ENCODE results near the gene UST. TPM values are rescaled to one million over a fixed set of nuclear protein-coding genes. Genes with fewer than 3 reads are reported as not detected.
"Not testable (repeated sequence)": the region's sequence is repeated elsewhere in the genome, so short reads cannot be mapped to it uniquely, and the experiment has no call there.

Gene UST
- total RNA-seq, 2 donors from 2014 or later = 1.6 to 3.0 TPM

DNA sequence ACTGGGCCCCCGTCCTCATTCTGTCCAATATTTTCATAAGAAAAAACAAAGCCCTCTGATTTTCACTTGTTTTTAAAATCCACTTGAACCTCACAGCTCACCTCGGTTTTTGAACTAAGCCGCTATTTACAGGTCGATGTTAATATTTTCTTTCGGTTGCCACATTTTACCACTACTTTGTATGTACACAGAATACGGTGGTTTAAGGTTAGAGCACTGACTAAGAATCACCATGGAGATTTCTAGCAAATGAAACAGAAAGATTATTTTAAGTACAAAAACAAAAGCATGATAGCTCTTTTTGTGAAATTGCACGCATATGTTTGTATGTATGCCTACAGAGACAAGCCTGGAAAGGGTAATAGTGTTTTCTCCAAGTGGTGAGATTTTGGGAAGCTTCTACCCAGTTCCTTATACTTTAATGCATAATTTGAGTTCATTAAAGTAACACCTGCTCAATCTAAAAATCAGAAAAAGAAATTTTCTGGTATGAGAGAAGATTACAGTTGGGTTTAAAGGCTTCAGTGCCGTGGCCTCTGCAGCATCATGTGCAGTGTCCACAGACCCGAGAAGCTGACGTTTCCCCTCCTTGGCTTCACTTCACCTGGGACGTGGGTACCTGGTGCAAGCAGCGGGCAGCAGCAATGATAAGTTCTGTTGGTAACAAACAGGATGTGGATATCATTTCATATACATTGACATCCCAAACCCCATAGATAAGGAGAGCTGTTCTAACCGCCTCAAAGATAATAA, 144.0 kb downstream of the UST start:
- Mint-ChIP-seq H3K27me3 (no peaks in the 10 kb centered on the region), H3K9me3 (no peaks in the 10 kb centered on the region), H3K4me3 (no peak overlapping the region), H3K4me1 (ENCODE audit: low read depth in 2 of 2) (peaks cover 4 to 10% of the 10 kb centered on the region in 2 donors), H3K36me3 (no peaks in the 10 kb centered on the region), H3K27ac (no peak overlapping the region)
- DNase-seq (ENCODE audit: low spot score) (no peak), ATAC-seq (no peak)

DNA sequence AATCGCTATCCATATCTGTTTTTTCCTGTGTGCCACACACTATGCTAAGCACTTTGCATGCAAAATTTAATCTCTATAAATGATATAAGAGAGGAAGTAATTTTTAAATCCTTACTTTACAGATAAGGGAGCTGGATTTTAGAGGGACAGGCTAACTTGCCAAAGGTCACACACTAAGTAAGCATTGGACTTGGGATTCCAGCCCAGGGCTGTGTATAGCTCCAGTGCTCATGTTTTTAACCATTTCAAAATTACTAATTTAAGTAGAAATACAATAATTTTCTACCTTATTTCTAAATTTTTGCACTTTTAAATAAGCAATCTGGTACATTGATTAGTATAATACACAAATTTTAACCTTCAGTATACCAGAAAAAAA, 144.6 kb downstream of the UST start:
- ATAC-seq (no peak), DNase-seq (ENCODE audit: low spot score) (no peak)
- Mint-ChIP-seq H3K27me3 (no peaks in the 10 kb centered on the region), H3K27ac (no peak overlapping the region), H3K9me3 (no peaks in the 10 kb centered on the region), H3K4me1 (ENCODE audit: low read depth in 2 of 2) (peaks cover 4 to 10% of the 10 kb centered on the region in 2 donors), H3K4me3 (no peak overlapping the region), H3K36me3 (no peaks in the 10 kb centered on the region)

DNA sequence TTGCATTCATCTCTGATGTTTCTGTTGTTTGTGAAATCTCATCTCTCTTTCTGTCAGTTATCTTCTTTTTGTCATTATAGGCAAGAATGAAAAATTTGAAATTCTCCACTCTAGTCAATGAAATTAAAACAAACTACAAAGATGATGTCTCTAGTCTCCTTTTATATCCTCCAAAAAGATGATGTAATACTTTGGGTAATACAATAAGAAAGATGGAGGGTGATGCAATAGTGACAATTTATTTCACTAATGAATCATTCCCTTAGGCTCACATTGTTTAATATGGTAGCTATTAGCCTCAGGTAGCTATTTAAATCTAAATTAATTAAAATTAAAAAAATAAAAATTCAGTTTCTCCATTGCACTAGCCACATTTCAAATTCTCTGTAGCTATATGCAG, 145.4 kb downstream of the UST start:
- Mint-ChIP-seq H3K27me3 (no peaks in the 10 kb centered on the region), H3K27ac (no peak overlapping the region), H3K9me3 (no peaks in the 10 kb centered on the region), H3K4me1 (ENCODE audit: low read depth in 2 of 2) (peaks cover 4 to 5% of the 10 kb centered on the region in 2 donors), H3K36me3 (no peaks in the 10 kb centered on the region), H3K4me3 (no peak overlapping the region)
- DNase-seq (ENCODE audit: low spot score) (no peak), ATAC-seq (no peak)

DNA sequence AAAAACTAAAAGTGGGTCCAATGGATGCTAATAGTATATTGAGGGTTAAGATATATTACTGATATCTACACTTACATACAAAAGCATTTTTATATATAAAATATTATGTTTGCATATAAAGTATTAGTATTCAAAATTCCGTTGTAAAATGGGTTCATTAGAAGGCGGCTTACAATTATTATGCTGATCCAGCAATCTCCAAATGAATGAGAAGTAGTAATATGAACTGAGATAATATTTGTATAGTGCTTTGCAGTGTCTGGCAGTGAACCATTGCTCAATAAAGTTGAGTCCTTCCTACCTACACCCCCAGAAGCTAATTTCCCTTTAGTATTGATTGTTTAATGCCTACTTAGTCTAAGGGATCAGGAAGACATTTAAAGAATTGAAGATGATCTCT, 146.2 kb downstream of the UST start:
- H3K9me3 Mint-ChIP-seq = no peaks in the 10 kb centered on the region

DNA sequence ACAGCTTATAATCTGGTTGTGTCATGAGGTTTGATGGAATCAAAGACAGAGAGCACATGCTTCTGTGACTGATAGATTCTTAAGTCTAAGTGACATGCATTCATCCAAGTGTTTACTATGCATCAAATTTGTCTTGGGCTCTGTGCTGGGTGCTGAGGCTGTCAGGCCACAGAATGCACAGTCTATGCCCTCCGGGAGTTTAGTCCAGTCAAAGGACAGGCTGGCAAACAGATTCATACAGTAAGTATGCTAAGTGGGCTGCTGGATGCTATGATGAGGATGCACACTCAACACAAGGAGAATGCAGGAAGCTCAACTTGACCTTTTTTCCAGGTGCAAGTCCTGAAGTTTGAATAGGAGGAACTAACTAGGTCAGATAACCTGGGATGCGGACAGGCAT, 146.7 kb downstream of the UST start:
- no peaks in the 10 kb centered on the region for H3K9me3 Mint-ChIP-seq
- H3K4me3 Mint-ChIP-seq = no peak overlapping the region
- H3K36me3 Mint-ChIP-seq = no peaks in the 10 kb centered on the region
- peaks cover 0 to 4% of the 10 kb centered on the region in 2 donors for H3K4me1 Mint-ChIP-seq (ENCODE audit: low read depth in 2 of 2)
- no peak for ATAC-seq
- no peak overlapping the region for H3K27ac Mint-ChIP-seq
- no peaks in the 10 kb centered on the region for H3K27me3 Mint-ChIP-seq
- no peak for DNase-seq (ENCODE audit: low spot score)

More for the DNA sequence above, 146.2 kb downstream of the UST start:
- Mint-ChIP-seq H3K27ac (no peak overlapping the region), H3K4me3 (no peak overlapping the region), H3K36me3 (no peaks in the 10 kb centered on the region), H3K4me1 (ENCODE audit: low read depth in 2 of 2) (peaks cover 0 to 4% of the 10 kb centered on the region in 2 donors), H3K27me3 (no peaks in the 10 kb centered on the region)
- no peak for ATAC-seq
- DNase-seq (ENCODE audit: low spot score) = no peak

DNA sequence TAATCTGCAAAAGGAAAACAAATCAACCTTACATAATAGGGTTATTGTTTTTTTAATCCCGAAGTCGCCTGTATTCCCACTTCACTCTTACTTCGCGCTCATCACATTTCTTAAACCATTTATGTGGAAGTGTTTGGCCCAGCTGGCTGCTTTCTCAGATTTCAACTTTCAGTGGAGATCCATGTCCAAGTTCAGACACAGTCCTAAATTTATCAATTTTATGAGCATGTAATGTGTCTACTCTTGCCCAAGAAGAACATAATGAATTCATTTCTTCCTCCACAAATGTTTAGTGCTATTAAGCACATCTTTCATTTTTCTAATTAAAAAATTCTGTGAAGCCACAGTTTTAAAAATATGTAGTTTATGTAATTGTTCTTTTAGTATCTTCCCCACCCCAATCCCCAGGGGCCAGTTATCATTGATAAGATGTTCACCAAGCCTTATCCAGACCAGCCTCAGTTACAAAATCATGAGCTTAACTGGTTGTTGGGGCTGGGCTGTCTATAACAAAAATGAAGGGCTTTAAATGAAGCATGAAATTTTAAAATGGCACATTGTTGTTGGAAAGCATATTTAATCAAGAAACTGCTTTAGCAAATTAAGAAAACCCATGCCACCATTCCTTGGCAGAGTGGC, 151.7 kb downstream of the UST start:
- no peaks in the 10 kb centered on the region for H3K9me3 Mint-ChIP-seq
- no peaks in the 10 kb centered on the region for H3K27me3 Mint-ChIP-seq
- no peak for DNase-seq (ENCODE audit: low spot score)
- no peak overlapping the region for H3K4me3 Mint-ChIP-seq
- ATAC-seq = no peak
- no peak overlapping the region for H3K27ac Mint-ChIP-seq
- peaks cover 0 to 5% of the 10 kb centered on the region in 2 donors for H3K4me1 Mint-ChIP-seq (ENCODE audit: low read depth in 2 of 2)
- H3K36me3 Mint-ChIP-seq = no peaks in the 10 kb centered on the region

DNA sequence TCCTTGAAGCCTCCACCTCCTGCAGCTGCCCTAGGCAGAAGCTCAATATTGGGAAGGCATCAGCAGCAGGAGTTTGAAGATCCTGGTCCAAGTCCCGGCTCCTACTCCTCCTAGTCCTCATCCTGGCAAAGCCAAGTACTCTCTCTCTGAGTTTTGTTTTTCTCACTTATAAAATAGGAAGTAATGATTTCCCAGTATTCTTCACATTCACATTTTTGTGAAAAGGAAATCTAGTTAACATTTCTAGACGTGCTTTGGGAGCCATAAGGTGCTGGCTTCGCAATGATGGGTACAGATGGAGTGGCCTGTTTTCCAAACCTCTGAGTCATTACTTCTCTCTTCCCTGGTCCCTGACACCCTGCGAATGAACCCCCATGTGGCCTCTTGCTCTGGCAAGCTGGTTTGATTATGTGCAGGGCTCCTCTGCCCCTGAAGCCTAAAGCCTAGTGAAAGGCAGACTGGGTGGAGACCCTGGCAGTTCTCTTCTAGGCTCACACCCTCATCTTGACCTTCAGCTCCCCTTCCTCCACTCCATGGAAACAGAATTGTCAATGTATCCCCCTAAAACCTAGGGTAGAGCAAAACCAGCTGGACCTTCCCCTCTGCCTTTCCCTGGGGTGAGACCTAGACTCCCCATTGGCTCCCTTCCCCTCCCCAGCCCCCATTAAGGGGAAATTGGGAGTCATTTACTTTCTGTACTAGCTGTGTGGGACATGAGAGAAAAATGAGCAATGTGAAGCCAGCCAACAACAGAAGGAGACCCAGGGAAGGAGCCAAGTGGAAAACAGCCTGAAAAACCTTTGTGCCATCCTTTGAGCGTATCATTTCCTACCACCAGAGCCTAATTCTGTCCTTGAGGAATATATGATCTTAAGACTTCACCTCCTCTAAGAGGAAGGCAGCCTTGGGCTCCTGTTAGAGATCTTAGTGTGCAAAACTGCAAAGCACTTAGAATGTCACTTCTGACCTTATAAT, 158.4 kb downstream of the UST start:
- Mint-ChIP-seq H3K27me3 (no peaks in the 10 kb centered on the region), H3K4me3 (no peak overlapping the region), H3K9me3 (no peaks in the 10 kb centered on the region), H3K36me3 (no peaks in the 10 kb centered on the region), H3K27ac (peak overlapping the region in 1 of 2 donors; percentile 40), H3K4me1 (ENCODE audit: low read depth in 2 of 2) (peaks cover 0 to 13% of the 10 kb centered on the region in 2 donors)
- ATAC-seq (no peak), DNase-seq (ENCODE audit: low spot score) (no peak)

DNA sequence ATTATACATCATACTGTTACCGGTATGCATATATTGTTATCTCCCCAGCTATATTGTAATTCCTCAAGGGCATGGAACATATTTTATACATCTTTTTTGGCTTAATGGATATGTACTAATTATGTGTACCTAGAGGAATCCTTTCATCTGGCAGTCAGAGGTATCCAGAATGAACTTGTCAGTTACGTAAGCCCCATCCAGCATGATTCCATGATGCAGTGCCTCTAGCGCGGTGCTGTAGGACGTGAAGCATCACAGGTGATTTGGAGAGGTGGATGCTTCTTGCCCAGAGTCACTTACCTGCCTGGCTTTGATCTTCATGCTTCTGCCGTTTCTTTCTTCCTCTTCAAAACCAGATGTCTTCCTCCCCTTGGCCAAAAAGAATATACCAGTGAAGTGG, 159.1 kb downstream of the UST start:
- Mint-ChIP-seq H3K4me1 (ENCODE audit: low read depth in 2 of 2) (peaks cover 0 to 10% of the 10 kb centered on the region in 2 donors), H3K27ac (no peak overlapping the region), H3K36me3 (no peaks in the 10 kb centered on the region), H3K9me3 (no peaks in the 10 kb centered on the region), H3K27me3 (no peaks in the 10 kb centered on the region), H3K4me3 (no peak overlapping the region)
- no peak for ATAC-seq
- no peak for DNase-seq (ENCODE audit: low spot score)

DNA sequence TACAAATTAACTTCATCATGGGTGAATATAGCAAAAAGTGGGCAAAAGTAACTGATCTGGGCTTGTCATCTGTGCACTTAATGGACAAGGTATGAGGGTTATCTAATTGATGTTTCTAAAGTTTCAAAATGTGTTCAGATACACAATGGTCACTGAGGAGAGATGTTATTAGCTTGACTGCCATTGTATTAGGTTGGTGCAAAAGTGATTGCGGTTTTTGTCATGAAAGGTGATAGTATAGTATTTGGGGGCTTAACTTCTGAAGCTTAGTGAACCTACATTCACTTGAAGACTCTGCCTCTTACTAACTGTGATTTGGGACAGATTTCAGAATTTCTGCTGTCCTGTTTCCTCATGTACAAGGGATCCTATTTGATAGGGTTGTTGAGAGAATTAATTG, 159.6 kb downstream of the UST start:
- ATAC-seq (no peak), DNase-seq (ENCODE audit: low spot score) (no peak)
- no peaks in the 10 kb centered on the region for H3K9me3 Mint-ChIP-seq
- H3K27ac Mint-ChIP-seq = no peak overlapping the region
- H3K4me1 Mint-ChIP-seq (ENCODE audit: low read depth in 2 of 2) = peaks cover 0 to 10% of the 10 kb centered on the region in 2 donors
- H3K4me3 Mint-ChIP-seq = no peak overlapping the region
- H3K27me3 Mint-ChIP-seq = no peaks in the 10 kb centered on the region
- no peaks in the 10 kb centered on the region for H3K36me3 Mint-ChIP-seq

DNA sequence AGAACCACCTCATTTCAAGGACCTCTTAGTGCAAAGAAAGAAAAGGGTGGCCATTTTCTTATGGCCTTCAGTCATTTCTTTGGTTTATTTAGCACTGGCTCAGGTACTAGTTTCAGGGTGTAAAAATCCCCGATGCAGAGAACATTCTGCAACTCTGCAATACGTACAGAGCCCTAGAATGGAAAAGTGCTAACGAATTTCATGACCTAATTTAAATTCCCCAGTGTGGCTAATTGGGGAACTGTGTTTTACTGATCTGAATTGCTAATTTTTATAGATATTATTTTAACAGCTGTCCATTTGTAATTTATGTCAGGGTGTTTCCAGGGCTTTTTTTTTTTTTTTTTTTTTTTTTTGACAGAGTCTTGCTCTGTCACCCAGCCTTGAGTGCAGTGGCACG, 160.7 kb downstream of the UST start:
- no peak for ATAC-seq
- Mint-ChIP-seq H3K9me3 (no peaks in the 10 kb centered on the region), H3K36me3 (no peaks in the 10 kb centered on the region)

DNA sequence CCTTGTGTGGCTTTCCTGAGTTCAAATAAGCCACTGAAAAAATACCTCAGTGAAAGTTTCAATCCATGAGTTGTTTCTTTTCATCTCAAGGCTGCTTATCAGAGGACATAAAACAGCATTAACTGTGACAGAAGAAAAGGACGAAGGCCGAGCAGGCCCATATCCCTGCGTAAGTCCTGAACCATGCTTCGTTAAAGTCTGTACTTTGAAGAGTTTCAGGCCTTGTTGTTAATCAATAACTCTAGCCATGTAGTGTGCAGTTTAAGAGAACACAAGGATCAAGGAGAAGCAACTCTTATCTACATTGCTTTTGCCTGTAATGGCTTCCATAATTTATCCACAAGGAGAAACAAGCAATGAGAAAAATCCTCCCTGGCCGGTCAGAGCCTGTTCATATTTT, 165.4 kb downstream of the UST start:
- no peaks in the 10 kb centered on the region for H3K36me3 Mint-ChIP-seq
- H3K9me3 Mint-ChIP-seq = no peaks in the 10 kb centered on the region
- H3K27me3 Mint-ChIP-seq = no peaks in the 10 kb centered on the region
- no peak for DNase-seq (ENCODE audit: low spot score)
- H3K4me3 Mint-ChIP-seq = no peak overlapping the region
- no peak for ATAC-seq
- no peak overlapping the region for H3K27ac Mint-ChIP-seq
- H3K4me1 Mint-ChIP-seq (ENCODE audit: low read depth in 2 of 2) = no peaks in the 10 kb centered on the region

More for the DNA sequence above, 160.7 kb downstream of the UST start:
- no peak overlapping the region for H3K27ac Mint-ChIP-seq
- no peaks in the 10 kb centered on the region for H3K27me3 Mint-ChIP-seq
- no peak overlapping the region for H3K4me3 Mint-ChIP-seq
- DNase-seq (ENCODE audit: low spot score) = no peak
- peaks cover 0 to 10% of the 10 kb centered on the region in 2 donors for H3K4me1 Mint-ChIP-seq (ENCODE audit: low read depth in 2 of 2)

DNA sequence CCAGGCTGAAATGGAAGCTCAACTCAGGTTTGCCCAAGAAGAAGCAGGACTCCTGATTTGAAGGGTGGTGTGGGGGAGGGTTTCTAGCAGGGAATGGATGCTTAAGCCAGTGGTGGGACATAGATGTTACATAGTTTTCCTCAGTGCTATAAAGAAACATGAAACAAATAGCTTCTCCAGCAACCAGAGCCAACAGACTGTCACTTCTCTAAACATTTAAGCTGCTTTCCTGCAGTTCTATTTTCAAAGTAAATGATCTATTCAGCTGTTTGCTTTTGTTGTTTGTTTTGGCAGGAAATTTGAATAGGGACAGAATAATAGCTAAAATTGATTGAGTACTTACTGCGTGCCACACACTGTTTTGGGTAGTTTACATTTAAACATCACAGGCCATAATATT, 169.0 kb downstream of the UST start:
- Mint-ChIP-seq H3K27me3 (no peaks in the 10 kb centered on the region), H3K4me1 (ENCODE audit: low read depth in 2 of 2) (peaks cover 0 to 5% of the 10 kb centered on the region in 2 donors), H3K27ac (no peak overlapping the region), H3K4me3 (no peak overlapping the region), H3K36me3 (no peaks in the 10 kb centered on the region), H3K9me3 (peaks cover 4% of the 10 kb centered on the region)
- DNase-seq (ENCODE audit: low spot score) (no peak), ATAC-seq (no peak)

DNA sequence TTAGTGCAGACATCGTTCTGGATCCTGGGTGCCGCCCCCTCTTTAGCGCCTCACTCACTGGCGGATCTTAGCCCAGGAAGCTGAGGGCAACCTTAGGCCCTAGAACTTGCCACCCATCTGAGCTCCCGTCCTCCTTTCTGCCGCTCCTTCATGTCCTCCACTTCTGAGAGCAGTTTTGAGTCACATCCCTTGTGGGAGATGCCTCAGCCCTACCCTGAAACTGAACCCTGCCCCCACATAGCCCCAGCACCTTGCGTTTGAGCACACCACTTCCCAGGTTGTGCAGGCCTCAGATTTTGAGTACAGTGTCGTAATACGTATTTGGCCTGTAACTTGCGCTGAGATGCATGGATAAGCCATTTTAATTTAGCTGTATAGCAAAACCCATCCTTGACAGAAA, 169.7 kb downstream of the UST start:
- not testable (repeated sequence) for H3K4me1 Mint-ChIP-seq (ENCODE audit: low read depth in 2 of 2); DNase-seq (ENCODE audit: low spot score); H3K36me3 Mint-ChIP-seq; H3K27me3 Mint-ChIP-seq; H3K9me3 Mint-ChIP-seq; H3K27ac Mint-ChIP-seq; H3K4me3 Mint-ChIP-seq
- peak in 1 of 2 donors; percentile 20 for ATAC-seq

All from natural killer cell treated with Interleukin-12 subunit alpha and Interleukin-12 subunit beta and Interleukin-15 and Interleukin-18, amount 100 ng/mL, for 72 hours (primary cell).